CMK (cell line): ENCODE data around the gene WDR83.
A peak's percentile ranks its signal among the peaks of the same experiment; 100 is the strongest.

Source experiments
- DNase-seq: peaks from one replicate; pipeline ENCODE4 v3.0.0-alpha.2; 2010; ENCODE audit warnings: low read depth

The WDR83 gene

DNA sequence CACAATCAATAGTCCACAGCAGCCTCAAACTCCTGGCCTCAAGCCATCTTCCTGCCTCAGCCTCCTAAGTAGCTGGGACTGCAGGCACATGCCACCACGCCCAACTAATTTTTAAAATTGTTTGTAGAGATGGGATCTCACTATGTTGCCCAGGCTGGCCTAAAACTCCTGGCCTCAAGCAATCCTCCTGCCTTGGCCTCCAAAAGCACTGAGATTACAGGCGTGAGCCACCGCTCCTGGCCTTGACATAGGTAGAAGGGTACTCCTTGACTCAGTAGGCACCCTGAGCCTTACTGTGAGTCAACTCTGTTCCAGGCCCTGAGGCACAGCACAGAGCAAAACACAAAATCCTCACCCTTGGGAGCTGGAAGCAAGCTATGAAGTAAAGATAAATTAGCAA lies 49.3 kb downstream of the WDR83 start:
- DNase-seq = no peak

GRCh38 chr19:12720296-12720695 lies 53.7 kb downstream of the WDR83 start:
- DNase-seq = no peak

GRCh38 chr19:12720851-12721655 lies 54.4 kb downstream of the WDR83 start:
- no peak for DNase-seq

- DNase-seq = peak; percentile 48
Observed at GRCh38 chr19:12721656-12722565, 55.3 kb downstream of the WDR83 start.

DNA sequence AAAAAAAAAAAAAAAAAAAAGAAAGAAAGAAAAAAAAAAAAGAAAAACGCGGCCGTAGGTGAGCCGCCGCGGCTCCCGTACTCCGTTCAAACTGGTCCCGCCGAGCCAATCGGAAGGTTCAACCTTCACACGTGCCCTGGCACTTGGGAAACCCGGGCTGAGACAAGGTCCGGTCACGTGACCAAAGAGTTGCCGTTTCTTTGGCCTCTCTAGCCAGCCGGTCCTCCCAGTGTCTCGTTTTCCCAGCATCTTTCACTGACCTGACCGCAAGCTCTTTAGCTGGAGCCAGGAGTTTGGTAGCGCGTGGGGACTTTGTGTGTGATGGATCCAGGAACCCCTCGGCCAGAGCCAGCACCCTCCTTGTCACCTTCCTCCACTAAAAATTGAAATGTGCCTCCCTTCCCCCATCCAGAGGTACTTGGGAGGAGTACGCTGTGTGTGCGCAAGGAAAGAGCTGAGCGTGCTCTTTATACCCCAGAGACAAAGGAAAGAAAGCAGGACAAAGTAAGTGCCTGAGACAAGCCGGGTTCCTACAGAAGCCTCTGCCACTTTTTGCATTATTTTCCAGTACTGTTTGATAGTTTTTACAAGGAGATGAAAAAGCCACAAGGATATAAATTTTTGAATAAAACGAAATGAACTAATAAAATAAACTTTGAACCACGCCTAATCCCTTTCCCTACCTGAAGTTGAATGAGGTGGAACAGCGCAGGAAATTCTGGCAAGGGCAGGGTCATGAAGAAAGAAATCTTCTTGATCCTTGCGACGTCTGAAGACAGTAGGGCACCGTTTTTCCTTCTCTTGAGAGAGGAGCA lies 56.2 kb downstream of the WDR83 start:
- DNase-seq = peak; percentile 98

DNA sequence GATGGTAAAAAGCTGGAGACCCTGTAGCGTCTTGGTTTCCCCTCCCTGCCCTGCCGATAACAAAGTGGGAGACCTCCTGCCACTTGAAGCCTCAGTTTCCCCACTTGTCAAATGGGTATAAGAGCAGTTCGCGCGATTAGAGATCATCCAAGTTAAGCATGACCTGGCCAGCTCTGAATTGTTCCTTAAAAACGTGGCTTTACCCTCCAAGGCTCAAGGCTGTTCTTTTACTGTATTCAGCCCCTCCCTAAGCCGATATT lies 56.7 kb downstream of the WDR83 start:
- no peak for DNase-seq

DNA sequence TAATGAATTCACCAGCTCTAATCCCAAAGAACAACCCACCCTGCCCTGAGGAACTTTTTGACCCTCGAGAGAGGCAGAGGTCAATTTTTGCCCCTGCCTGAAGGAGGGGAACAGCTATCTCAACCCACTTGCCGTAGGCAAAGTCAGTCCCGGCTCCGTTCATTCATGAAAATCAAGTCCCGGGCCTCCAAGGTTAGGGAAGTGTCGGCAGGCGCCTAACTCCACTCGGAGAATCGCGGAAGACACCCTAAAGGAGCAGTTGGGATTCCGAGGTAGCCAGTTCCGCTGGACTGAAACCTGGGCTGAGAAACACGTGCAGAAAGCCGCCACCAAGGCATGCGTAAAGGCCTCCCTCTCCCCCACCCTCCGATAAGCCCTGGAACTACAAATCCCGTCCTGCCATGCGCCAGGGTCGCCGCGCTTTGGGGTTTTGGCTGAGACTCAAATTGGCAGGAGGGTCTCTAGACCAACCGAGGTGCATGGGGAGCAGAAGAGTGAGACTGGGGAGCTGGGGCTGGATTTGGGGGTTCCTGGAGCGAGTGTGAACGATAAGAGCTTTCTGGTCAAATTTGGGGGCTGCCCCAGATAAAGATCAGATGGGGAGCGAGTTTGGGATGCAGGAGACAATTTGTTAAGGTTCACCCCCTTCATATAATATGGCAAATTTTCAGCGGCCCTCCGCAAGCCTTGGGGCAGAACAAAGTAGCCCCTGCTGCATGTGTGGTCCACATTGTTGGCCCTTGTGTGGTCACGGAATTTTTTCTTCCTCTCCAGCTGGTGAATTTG lies 57.2 kb downstream of the WDR83 start, which contains the start of gene TNPO2:
TNPO2 (minus strand) TSS at position 292 of the 786 bp plus-strand sequence. CDS start 2,955 bp downstream, outside the sequence.
- DNase-seq = peak; percentile 63
